Stimulated activated CD8-positive, alpha-beta memory T cell treated with anti-CD3 and anti-CD28 coated beads, Interleukin-15, amount 100 ng/mL, for 48 hours (primary cell): Measurements from ENCODE around the gene SPOCK3.

Experiments
- DNase-seq, 2 donors: peaks; one replicate each; pipeline ENCODE4 v3.0.0-alpha.2; 2020; ENCODE audit warnings: low read depth in 2 of 2

The SPOCK3 gene

GRCh38 chr4:167176723-167177367, 57.4 kb downstream of the SPOCK3 start:
- DNase-seq: no peak

- DNase-seq: no peak
Observed at GRCh38 chr4:167171928-167172327, 62.4 kb downstream of the SPOCK3 start.

GRCh38 chr4:167168611-167169010, 65.7 kb downstream of the SPOCK3 start:
- no peak for DNase-seq

- no peak for DNase-seq
Observed at GRCh38 chr4:167150587-167150986, 83.7 kb downstream of the SPOCK3 start.

- no peak for DNase-seq
Observed at GRCh38 chr4:167144605-167145004, 89.7 kb downstream of the SPOCK3 start.

GRCh38 chr4:167143018-167143417, 91.3 kb downstream of the SPOCK3 start:
- DNase-seq: no peak

- DNase-seq: no peak
Observed at GRCh38 chr4:167136270-167136669, 98.0 kb downstream of the SPOCK3 start.

GRCh38 chr4:167129146-167129545, 105.1 kb downstream of the SPOCK3 start:
- DNase-seq: no peak

GRCh38 chr4:167119392-167119791, 114.9 kb downstream of the SPOCK3 start:
- no peak for DNase-seq

- no peak for DNase-seq
Observed at GRCh38 chr4:167117273-167117672, 117.0 kb downstream of the SPOCK3 start.

- no peak for DNase-seq
Observed at GRCh38 chr4:167114416-167114971, 119.8 kb downstream of the SPOCK3 start.

- DNase-seq: no peak
Observed at GRCh38 chr4:167111622-167112021, 122.7 kb downstream of the SPOCK3 start.

GRCh38 chr4:167111092-167111491, 123.2 kb downstream of the SPOCK3 start:
- DNase-seq: no peak

GRCh38 chr4:167109859-167110258, 124.4 kb downstream of the SPOCK3 start:
- no peak for DNase-seq

GRCh38 chr4:167105857-167106256, 128.4 kb downstream of the SPOCK3 start:
- DNase-seq: no peak

GRCh38 chr4:167102475-167102874, 131.8 kb downstream of the SPOCK3 start:
- DNase-seq: no peak

- DNase-seq: no peak
Observed at GRCh38 chr4:167101035-167101434, 133.3 kb downstream of the SPOCK3 start.

- no peak for DNase-seq
Observed at GRCh38 chr4:167100120-167100519, 134.2 kb downstream of the SPOCK3 start.

- no peak for DNase-seq
Observed at GRCh38 chr4:167088115-167088514, 146.2 kb downstream of the SPOCK3 start.

GRCh38 chr4:167084321-167084720, 150.0 kb downstream of the SPOCK3 start:
- no peak for DNase-seq

- DNase-seq: no peak
Observed at GRCh38 chr4:167079762-167080161, 154.5 kb downstream of the SPOCK3 start.

- DNase-seq: no peak
Observed at GRCh38 chr4:167052631-167053091, 181.6 kb downstream of the SPOCK3 start.

- DNase-seq: no peak
Observed at GRCh38 chr4:167049257-167049656, 185.0 kb downstream of the SPOCK3 start.

- DNase-seq: no peak
Observed at GRCh38 chr4:167041524-167041923, 192.8 kb downstream of the SPOCK3 start.
